NCI-H748 (cell line): ENCODE data around the gene CYBB.

Experiments used
- DNase-seq: peaks from one replicate; lab custom pipeline; 2025; ENCODE audit not compliant: unreplicated experiment; lab: John Stamatoyannopoulos, UW

The CYBB gene

GRCh38 chrX:37834937-37835336 lies 55.1 kb downstream of the CYBB start:
- DNase-seq: no peak

GRCh38 chrX:37840931-37841330 lies 61.1 kb downstream of the CYBB start:
- no peak for DNase-seq

- DNase-seq: no peak
These were observed 64.8 kb downstream of the CYBB start for GRCh38 chrX:37844622-37845021.

GRCh38 chrX:37846141-37846540 lies 66.3 kb downstream of the CYBB start:
- DNase-seq: no peak

- no peak for DNase-seq
These were observed 66.7 kb downstream of the CYBB start for GRCh38 chrX:37846558-37846933.

- peak; percentile 95 for DNase-seq
These were observed 67.3 kb downstream of the CYBB start, which contains the start of gene DYNLT3 for GRCh38 chrX:37846934-37847732. Gene DYNLT3 (minus strand): TSS chrX:37847571. CDS start chrX:37847510, 61 bp downstream.

GRCh38 chrX:37847733-37848197 lies 67.9 kb downstream of the CYBB start:
- DNase-seq: no peak

- DNase-seq: no peak
These were observed 74.3 kb downstream of the CYBB start for GRCh38 chrX:37854148-37854547.

GRCh38 chrX:37854748-37855147 lies 74.9 kb downstream of the CYBB start:
- DNase-seq: no peak

- DNase-seq: no peak
These were observed 80.9 kb downstream of the CYBB start for GRCh38 chrX:37860721-37861120.

- DNase-seq: no peak
These were observed 83.0 kb downstream of the CYBB start for GRCh38 chrX:37862851-37863250.
